Measurements from ENCODE around the gene NGEF.

DNA sequence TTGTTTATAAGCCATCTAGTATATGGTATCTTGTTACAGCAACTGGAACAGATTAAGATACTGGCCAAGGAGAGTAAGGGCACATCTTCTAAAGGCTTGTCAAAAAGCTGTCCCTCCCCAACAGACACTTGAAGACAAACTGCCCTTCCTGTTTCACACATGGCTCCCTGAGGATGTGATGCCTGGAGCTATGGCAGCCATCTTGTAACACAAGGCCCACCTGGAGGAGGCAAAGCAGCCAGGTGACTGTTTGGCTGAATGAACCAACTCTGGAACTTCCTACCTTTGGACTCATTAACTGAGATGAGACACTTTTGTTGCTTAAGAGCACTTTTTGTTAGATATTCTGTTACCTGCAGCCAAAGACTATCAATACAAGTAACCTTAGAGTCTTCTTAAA lies 88.6 kb downstream of the NGEF start:
- TF ChIP-seq, protein P1, sequence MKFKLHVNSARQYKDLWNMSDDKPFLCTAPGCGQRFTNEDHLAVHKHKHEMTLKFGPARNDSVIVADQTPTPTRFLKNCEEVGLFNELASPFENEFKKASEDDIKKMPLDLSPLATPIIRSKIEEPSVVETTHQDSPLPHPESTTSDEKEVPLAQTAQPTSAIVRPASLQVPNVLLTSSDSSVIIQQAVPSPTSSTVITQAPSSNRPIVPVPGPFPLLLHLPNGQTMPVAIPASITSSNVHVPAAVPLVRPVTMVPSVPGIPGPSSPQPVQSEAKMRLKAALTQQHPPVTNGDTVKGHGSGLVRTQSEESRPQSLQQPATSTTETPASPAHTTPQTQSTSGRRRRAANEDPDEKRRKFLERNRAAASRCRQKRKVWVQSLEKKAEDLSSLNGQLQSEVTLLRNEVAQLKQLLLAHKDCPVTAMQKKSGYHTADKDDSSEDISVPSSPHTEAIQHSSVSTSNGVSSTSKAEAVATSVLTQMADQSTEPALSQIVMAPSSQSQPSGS (CRISPR knock-in tag; IDR thresholded peaks at IDR 0.05; ENCODE audit: borderline replicate concordance, low read depth) = no peak
- TF ChIP-seq, protein P2, sequence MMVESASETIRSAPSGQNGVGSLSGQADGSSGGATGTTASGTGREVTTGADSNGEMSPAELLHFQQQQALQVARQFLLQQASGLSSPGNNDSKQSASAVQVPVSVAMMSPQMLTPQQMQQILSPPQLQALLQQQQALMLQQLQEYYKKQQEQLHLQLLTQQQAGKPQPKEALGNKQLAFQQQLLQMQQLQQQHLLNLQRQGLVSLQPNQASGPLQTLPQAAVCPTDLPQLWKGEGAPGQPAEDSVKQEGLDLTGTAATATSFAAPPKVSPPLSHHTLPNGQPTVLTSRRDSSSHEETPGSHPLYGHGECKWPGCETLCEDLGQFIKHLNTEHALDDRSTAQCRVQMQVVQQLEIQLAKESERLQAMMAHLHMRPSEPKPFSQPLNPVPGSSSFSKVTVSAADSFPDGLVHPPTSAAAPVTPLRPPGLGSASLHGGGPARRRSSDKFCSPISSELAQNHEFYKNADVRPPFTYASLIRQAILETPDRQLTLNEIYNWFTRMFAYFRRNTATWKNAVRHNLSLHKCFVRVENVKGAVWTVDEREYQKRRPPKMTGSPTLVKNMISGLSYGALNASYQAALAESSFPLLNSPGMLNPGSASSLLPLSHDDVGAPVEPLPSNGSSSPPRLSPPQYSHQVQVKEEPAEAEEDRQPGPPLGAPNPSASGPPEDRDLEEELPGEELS (CRISPR knock-in tag; IDR thresholded peaks at IDR 0.05) = no peak
- TF ChIP-seq NFYB (CRISPR knock-in tag; conservative IDR thresholded peaks at IDR 0.05; ENCODE audit: low read depth) (no peak), ZNF671 (CRISPR knock-in tag; IDR thresholded peaks at IDR 0.05) (no peak), ATF1 (CRISPR knock-in tag; IDR thresholded peaks at IDR 0.05) (no peak), ZNF121 (CRISPR knock-in tag; IDR thresholded peaks at IDR 0.05) (no peak), TEAD1 (CRISPR knock-in tag; IDR thresholded peaks at IDR 0.05) (no peak), NFE2L1 (CRISPR knock-in tag; IDR thresholded peaks at IDR 0.05) (no peak), OVOL2 (CRISPR knock-in tag; IDR thresholded peaks at IDR 0.05; ENCODE audit: borderline replicate concordance) (no peak)
- TF ChIP-seq, protein P3, sequence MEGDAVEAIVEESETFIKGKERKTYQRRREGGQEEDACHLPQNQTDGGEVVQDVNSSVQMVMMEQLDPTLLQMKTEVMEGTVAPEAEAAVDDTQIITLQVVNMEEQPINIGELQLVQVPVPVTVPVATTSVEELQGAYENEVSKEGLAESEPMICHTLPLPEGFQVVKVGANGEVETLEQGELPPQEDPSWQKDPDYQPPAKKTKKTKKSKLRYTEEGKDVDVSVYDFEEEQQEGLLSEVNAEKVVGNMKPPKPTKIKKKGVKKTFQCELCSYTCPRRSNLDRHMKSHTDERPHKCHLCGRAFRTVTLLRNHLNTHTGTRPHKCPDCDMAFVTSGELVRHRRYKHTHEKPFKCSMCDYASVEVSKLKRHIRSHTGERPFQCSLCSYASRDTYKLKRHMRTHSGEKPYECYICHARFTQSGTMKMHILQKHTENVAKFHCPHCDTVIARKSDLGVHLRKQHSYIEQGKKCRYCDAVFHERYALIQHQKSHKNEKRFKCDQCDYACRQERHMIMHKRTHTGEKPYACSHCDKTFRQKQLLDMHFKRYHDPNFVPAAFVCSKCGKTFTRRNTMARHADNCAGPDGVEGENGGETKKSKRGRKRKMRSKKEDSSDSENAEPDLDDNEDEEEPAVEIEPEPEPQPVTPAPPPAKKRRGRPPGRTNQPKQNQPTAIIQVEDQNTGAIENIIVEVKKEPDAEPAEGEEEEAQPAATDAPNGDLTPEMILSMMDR (IDR thresholded peaks at IDR 0.05) = no peak
- TF ChIP-seq, protein P4, sequence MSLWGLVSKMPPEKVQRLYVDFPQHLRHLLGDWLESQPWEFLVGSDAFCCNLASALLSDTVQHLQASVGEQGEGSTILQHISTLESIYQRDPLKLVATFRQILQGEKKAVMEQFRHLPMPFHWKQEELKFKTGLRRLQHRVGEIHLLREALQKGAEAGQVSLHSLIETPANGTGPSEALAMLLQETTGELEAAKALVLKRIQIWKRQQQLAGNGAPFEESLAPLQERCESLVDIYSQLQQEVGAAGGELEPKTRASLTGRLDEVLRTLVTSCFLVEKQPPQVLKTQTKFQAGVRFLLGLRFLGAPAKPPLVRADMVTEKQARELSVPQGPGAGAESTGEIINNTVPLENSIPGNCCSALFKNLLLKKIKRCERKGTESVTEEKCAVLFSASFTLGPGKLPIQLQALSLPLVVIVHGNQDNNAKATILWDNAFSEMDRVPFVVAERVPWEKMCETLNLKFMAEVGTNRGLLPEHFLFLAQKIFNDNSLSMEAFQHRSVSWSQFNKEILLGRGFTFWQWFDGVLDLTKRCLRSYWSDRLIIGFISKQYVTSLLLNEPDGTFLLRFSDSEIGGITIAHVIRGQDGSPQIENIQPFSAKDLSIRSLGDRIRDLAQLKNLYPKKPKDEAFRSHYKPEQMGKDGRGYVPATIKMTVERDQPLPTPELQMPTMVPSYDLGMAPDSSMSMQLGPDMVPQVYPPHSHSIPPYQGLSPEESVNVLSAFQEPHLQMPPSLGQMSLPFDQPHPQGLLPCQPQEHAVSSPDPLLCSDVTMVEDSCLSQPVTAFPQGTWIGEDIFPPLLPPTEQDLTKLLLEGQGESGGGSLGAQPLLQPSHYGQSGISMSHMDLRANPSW (CRISPR knock-in tag; conservative IDR thresholded peaks at IDR 0.05; ENCODE audit: low read depth) = no peak
- TF ChIP-seq, protein P5, sequence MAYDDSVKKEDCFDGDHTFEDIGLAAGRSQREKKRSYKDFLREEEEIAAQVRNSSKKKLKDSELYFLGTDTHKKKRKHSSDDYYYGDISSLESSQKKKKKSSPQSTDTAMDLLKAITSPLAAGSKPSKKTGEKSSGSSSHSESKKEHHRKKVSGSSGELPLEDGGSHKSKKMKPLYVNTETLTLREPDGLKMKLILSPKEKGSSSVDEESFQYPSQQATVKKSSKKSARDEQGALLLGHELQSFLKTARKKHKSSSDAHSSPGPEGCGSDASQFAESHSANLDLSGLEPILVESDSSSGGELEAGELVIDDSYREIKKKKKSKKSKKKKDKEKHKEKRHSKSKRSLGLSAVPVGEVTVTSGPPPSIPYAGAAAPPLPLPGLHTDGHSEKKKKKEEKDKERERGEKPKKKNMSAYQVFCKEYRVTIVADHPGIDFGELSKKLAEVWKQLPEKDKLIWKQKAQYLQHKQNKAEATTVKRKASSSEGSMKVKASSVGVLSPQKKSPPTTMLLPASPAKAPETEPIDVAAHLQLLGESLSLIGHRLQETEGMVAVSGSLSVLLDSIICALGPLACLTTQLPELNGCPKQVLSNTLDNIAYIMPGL (CRISPR knock-in tag; IDR thresholded peaks at IDR 0.05) = no peak
- TF ChIP-seq, protein P6, sequence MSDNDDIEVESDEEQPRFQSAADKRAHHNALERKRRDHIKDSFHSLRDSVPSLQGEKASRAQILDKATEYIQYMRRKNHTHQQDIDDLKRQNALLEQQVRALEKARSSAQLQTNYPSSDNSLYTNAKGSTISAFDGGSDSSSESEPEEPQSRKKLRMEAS (CRISPR knock-in tag; IDR thresholded peaks at IDR 0.05) = no peak
